Right kidney (tissue), 1 donor: ENCODE measurements around the gene IFI35.
"Not testable (repeated sequence)": the region's sequence is repeated elsewhere in the genome, so short reads cannot be mapped to it uniquely, and the experiment has no call there.

Experiments
- DNase-seq: peaks from one replicate; pipeline ENCODE4 v3.0.0-alpha.2; 2016

Gene IFI35

DNA sequence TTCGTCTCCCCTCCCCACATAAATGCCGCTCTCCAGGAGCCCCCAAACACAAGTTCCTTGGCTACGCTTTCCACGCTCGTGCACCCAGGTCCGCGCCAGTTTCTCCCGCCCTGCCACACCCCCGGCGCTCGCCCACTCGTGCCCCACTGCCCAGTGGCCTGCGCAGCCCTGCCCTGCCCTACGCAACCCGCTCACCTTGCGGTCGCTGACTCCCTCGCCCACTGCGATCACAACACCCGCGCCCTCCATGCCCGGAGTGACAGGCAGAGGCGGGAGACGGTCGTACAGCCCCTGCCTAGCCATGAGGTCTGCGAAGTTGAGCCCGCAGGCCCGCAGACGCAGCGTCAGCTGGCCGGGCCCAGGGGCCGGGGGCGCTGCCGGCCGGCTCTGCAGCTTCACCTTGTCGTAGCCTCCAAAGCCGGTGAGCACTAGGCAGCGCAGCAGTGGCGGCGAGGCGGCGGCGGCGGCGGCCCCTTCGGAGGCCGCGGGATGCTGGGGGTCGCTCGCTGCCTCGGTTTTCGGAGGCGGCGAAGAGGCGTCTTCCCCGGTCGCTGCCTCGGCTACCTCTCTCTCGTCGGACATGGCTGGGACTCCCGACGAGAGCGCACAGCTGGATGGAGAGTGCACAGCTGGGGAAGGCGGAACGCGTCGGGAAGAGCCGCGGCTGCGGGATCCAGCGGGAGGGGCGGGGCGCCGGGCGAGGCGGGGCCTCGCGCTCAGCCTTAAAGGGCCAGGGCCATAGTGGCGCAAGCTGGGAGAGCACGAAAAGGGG, 15.3 kb downstream of the IFI35 start, which contains the start of gene VAT1:
TSS of gene VAT1 (minus strand) at position 645 of the 772 bp plus-strand sequence. CDS start at position 582, 63 bp downstream.
- peak; percentile 96 for DNase-seq

DNA sequence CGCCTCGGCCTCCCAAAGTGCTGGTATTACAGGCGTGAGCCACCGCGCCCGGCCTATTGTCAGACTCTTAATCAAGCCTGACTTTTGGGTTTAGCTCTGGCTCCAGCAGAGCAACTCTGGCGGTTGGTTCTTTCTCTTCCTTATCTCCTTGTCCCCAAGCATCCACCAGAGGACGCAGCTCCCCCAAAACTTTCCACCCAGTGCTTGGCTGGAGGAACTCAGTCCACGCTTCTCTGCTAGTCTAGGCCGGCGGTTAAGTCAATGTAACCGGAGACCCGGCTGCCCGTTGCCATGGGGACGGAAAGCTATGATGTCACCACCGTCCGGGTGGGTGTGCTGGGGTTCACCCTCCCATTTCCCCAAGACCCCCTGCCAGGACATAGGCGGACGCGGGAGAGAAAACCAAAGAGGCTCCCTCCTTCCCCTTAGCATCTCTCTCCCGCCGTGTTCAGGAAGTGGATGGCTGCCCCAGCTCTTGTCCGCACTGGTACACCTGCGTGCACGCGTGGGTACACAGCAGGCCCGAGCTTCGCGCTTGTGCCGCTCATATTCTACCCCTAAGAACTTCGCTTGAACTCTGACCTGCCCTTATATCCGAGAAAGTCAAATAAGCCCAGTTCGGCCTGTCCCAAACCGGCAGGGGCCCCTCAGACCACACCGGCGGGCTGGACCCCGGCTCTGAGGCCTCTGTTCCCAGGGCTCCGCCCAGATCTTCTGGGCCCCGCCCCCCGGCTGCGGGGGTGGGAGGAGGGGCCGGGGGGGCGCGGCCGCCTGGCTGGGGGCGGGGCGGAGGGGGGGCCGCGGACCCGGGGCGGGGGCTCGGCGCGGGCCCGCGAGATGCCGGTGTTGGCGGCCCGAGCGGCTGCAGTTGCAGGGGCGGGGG, 18.1 kb downstream of the IFI35 start, which contains the start of gene RND2:
TSS of gene RND2 (plus strand) at position 825 of the 883 bp plus-strand sequence. CDS start 117 bp downstream, outside the sequence.
- peak; percentile 97 for DNase-seq

GRCh38 chr17:43025290-43025657, 18.7 kb downstream of the IFI35 start:
- no peak for DNase-seq

- DNase-seq: no peak
Measured at GRCh38 chr17:43025766-43026537, 19.4 kb downstream of the IFI35 start.

GRCh38 chr17:43026595-43026994, 20.0 kb downstream of the IFI35 start:
- no peak for DNase-seq

DNA sequence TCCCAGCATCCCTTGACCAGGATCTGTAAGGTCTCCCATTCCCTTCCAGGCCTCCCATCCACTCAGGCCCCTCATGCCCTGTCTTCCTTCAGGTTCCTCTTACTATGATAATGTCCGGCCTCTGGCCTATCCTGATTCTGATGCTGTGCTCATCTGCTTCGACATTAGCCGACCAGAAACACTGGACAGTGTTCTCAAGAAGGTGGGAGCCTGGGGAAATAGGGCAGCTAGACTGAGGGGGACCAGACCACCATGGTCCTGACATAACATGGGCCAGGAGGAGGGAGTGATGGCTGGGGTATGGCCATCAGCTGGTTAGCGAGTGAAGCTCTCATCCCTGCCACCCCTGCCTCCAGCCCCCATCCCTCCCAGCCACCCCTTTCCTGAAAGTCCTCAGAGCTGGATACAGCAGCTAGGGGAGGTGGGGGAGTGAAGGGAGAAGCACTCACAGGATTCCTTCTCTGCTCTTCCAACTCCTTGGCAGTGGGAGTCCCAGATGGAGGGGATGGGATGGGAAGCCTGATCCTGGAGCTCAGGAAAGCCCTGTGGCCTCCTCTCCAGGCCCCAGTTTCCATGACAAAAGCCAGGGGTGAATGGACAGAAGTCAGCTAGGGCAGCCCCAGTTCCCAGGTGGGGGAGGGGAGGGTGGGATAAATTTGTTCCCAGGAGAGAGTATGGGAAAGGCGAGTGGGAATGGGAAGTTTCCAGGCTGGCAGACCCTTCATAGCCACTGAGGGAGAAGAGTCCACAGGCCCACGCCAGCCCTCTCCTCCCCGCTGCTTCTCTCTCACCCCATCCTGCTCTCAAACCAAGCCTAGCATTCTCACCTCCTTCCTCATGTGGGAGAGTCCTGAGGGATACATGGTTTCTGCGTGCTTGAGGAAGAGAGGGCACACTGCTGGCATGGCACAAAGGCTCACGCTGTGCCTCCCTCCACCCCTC, 20.8 kb downstream of the IFI35 start:
- DNase-seq: no peak

DNA sequence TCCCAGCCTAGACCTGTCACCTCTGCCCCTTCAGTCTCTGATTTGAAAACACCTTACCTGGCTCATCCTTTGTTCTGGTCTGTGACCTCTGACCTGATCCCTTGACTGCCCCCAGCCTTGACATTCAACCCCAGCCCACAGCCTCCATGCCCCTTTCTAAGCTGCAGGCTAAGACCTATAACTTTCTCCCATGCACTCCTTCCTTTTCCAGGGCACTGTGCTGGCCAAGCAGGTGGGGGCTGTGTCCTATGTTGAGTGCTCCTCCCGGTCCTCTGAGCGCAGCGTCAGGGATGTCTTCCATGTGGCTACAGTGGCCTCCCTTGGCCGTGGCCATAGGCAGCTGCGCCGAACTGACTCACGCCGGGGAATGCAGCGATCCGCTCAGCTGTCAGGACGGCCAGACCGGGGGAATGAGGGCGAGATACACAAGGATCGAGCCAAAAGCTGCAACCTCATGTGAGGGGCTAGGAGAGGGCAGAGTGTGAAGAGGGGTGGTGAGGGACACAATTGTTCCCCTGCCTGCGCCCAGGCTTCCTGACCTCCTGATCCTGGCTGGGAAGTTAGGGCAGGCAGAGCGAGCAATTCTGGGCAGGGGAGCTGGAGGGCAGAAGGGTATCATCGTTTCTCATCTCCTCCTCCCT, 21.8 kb downstream of the IFI35 start:
- no peak for DNase-seq

DNA sequence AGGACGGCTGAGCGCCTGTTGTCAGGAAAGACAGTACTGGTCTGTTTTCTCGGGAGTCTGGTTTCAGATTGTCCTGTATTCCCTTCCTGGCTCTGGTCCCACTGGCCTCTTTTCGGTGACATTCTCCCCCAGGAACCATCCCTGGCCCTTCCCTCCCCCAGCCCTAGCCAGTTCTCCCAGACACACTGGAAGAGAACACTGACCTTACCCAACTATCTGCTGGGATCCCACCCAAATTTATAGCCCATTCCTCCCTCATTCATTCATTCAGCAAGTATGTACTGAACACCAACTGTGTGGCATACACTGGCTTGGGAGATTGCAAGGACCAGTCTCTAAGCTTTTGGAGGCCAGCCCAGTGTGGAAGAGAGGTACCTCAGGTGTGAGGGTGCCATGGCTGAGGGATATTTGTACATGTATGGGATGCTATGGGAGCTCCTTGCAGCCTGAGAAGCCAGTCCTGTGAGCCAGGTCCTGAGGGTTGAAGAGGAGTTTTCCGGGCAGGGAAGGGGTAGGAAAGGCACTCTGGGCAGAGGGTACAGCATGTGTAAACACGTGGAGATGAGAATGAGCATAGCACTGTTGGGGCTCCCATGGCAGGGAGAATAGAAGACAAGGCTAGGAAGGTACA, 23.7 kb downstream of the IFI35 start:
- no peak for DNase-seq

DNA sequence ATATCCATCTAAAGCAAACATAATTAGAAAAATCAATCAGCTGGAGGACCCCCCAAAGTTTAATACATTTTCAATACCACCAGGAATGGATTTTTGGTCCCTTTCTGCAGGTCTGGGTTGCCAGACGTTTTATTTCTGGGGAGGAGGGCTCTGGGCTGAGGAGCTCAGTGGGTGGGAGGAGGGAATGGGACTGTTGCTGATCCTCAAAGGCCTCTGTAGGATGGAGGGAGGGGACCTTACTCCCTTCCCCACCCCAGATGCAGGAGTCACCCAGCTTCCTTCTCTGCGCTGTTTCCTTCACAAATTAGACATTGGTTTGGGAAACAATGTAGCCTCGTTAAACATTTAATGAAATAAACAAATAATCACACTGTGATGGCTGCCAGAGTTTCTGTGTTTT, 25.1 kb downstream of the IFI35 start:
- no peak for DNase-seq

DNA sequence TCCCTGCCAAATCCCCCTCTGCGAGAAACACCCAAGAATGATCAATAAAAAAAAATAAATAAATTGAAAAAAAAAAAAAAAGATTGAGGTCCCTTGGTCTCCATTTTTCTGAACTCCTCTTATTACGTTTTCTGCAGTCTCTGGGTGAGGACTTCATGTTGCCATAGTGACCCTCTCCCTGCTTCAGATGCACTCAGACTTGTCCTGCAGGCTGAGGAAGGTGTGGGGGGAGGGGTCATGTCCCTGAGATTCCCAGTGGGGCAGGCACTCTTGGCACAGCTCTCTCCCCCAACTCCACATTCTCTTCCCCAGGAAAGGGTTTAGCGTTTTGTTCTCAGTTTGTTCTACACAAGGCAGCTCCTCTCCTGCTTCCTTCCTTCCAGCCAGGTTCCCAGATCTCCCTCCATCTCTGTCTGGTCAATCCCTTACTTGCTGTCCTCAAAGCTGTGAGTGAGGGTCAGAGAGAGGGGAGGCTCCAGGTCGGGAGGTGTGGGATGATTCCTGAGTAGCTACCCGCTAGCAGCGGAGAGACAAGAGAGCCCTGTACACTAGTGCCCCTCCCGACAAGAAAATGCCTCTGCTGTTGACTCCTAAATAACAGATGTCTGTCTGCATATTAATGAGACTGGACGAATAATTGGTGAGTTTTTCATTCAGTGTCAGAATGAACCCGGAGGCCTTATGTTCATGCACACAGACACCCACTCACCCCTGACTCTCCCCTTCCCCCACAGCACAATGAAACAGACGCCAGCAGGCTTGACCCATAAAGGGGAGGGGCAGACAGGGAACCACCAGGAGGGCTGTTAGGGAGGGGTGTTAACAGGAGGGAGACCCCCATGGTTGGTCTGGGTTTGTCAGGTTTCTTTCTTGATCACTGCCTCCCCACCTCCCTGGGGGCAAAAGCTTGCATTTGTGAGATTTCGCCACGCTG, 27.6 kb downstream of the IFI35 start:
- no peak for DNase-seq

DNA sequence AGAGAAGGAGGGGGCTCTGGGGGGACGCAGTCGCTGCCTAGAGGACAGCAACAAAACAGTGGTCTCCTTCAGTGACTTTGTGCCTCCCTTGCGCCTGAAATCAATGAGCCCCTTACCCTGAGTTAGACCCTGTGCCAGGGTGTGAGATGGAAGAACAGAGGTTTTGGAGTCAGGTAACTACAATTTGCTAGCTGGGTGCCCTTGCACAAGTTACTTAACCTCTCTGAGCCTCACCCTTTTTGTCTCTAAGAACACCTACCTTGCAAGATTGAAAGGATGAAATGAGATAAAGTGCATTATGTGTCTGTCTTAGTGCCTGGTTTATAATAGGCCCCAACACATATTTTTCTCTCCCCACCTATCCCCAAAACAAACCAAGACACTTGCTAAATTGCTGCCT, 28.3 kb downstream of the IFI35 start:
- DNase-seq: no peak

GRCh38 chr17:43039646-43040045, 33.1 kb downstream of the IFI35 start:
- no peak for DNase-seq

DNA sequence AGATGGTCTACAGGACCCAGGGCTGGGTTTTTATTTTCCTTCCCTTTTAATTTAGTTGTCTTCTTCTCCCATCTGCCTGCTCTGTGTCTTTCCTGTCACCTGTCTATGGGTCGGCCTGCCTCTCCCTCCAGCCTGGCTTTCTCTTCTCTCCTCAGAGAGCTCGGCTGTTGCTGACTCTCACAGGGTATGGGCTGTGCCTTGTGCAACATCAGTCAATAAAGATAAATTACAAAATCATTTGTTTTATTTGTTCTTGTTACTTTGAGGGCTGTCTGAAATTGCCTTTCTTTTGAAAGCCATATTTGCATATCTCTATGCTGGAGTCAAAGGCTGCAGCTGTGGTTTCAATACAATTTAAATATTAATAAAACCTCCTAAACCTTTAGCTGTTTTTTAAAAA, 34.1 kb downstream of the IFI35 start:
- DNase-seq: no peak

GRCh38 chr17:43042025-43042628, 35.5 kb downstream of the IFI35 start:
- DNase-seq: no peak

GRCh38 chr17:43043307-43043706, 36.7 kb downstream of the IFI35 start:
- DNase-seq: no peak

GRCh38 chr17:43044024-43044423, 37.4 kb downstream of the IFI35 start:
- no peak for DNase-seq

DNA sequence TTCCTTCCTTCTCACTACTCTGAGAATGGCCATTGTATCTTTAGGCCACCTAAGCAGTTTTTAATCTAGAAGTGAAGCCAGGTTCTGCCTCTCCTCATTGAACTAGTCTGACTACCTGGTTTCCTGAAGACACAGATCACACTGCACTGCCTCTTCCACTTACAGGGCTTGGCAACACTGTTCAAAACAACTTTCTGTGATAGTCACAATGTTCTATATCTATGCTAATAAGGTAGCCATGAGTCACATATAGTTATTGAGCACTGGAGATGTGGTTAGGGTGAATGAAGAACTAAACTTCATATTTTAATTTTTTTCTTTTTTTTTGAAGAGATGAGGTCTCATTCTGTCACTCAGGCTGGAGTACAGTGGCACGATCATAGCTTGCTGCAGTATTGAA, 45.4 kb downstream of the IFI35 start:
- DNase-seq: no peak

GRCh38 chr17:43053008-43053407, 46.4 kb downstream of the IFI35 start:
- not testable (repeated sequence) for DNase-seq

DNA sequence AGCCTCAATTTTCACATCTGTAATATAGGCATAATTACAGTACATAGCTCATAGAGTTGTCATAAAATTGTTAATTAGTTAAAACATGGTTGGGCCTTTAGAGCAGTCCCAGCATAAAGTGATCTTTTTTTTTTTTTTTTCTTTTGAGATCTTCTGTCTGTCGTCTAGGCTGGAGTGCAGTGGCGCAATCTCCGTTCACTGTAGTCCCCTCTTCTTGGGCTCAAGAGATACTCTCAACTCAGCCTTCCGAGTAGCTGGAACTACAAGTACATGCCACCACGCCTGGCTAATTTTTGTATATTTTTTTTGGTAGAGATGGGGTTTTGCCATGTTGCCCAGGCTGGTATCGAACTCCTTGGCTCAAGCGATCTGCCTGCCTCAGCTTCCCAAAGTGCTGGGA, 49.5 kb downstream of the IFI35 start:
- DNase-seq: no peak
